K562 (cell line): ENCODE measurements around the gene EEF1A1. TPM values are rescaled to one million over a fixed set of nuclear protein-coding genes. Genes with fewer than 3 reads are reported as not detected.

ENCODE experiments used
- ATAC-seq: fragments of 200-7000 bp; cut with Tn5 transposase; 3 replicates; pipeline ENCODE4 v1.9.1; 2020; ENCODE audit warnings: moderate library complexity
- BruUV-seq: library from RNA; stranded (reverse); fragments of 400-500 nt; replicated peaks from 2 replicates; lab custom pipeline; 2021; lab: Mats Ljungman, UMichigan
- CTCF ChIA-PET: fragments of 300-600 bp; formaldehyde crosslinking; extraction: SDS; loops from one replicate; lab custom pipeline; 2021; ENCODE audit warnings: low intra/inter-chr PET ratio; lab: Yijun Ruan, JAX
- POLR2A ChIA-PET: fragments of 300-600, 350-650 bp; sonication (Branson Sonifier 250); formaldehyde crosslinking; extraction: SDS; loops from one replicate; lab custom pipeline; 2021; ENCODE audit warnings: antibody characterized with exemption, inconsistent platforms; lab: Yijun Ruan, JAX
- DNase-seq, 4 experiments: peaks; one replicate each; pipeline versions ENCODE4 v3.0.0 to v3.0.0-alpha.2; 2011 to 2018; ENCODE audit warnings: low spot score in 3 of 4, mixed read lengths in 3 of 4; ENCODE audit errors: extremely low read depth in 1 of 4
- FAIRE-seq: peaks from 2 replicates; lab custom pipeline; 2011; peaks lifted over from hg19 to GRCh38; lab: Jason Lieb, UNC
- H2AFZ ChIP-seq: 2 replicates; pipeline ENCODE4 v1.6.0; 2011; ENCODE audit warnings: low read depth, low read length, control low read depth, inconsistent platforms
- H3K27ac ChIP-seq: fragments of 200-600 bp; 3 replicates; pipeline ENCODE4 v1.8.0; 2011; ENCODE audit warnings: low read depth, mild to moderate bottlenecking, control low read depth, inconsistent platforms, low read length, moderate library complexity, mixed read lengths; ENCODE audit errors: extremely low read depth
- H3K27me3 ChIP-seq, 2 experiments: fragments of 300-600 bp in 1 of 2; 2 replicates in 1 of 2; 3 replicates in 1 of 2; pipeline versions ENCODE4 v1.6.0 to v1.8.0; 2011; ENCODE audit warnings: inconsistent platforms in 2 of 2, low read length in 2 of 2, mild to moderate bottlenecking in 1 of 2, mixed read lengths in 1 of 2, moderate library complexity in 1 of 2; ENCODE audit not compliant: control insufficient read depth in 2 of 2, insufficient read depth in 2 of 2
- H3K36me3 ChIP-seq: fragments of 300-600 bp; 3 replicates; pipeline ENCODE4 v1.8.0; 2011; ENCODE audit warnings: mild to moderate bottlenecking, low read length, inconsistent platforms; ENCODE audit not compliant: control insufficient read depth, insufficient read depth
- H3K4me1 ChIP-seq, 2 experiments: fragments of 200-600 bp in 1 of 2; replicated peaks in 1 of 2; 2 replicates in 1 of 2; 3 replicates in 1 of 2; pipeline versions ENCODE4 v1.5.1 to v1.8.0; 2011; ENCODE audit warnings: inconsistent platforms in 2 of 2, low read length in 2 of 2, mild to moderate bottlenecking in 1 of 2, mixed read lengths in 1 of 2, moderate library complexity in 1 of 2; ENCODE audit not compliant: control insufficient read depth in 2 of 2, insufficient read depth in 2 of 2
- H3K4me2 ChIP-seq: 2 replicates; pipeline ENCODE4 v1.6.1; 2011; ENCODE audit warnings: low read length, control low read depth, inconsistent platforms, mixed read lengths; ENCODE audit not compliant: insufficient read depth
- H3K4me3 ChIP-seq: fragments of 200-600 bp; sonication (generic), shearing (Covaris generic); 2 replicates; pipeline ENCODE4 v1.5.1; 2016; ENCODE audit warnings: control low read depth, inconsistent platforms
- H3K79me2 ChIP-seq: fragments of 200-600 bp; 3 replicates; pipeline ENCODE4 v1.8.0; 2011; ENCODE audit warnings: low read length, inconsistent platforms; ENCODE audit not compliant: control insufficient read depth, insufficient read depth
- H3K9ac ChIP-seq, 2 experiments: 2 replicates each; pipeline versions ENCODE4 v1.6.0 to v1.6.1; 2011; ENCODE audit warnings: low read depth in 2 of 2, low read length in 2 of 2, control low read depth in 1 of 2, inconsistent platforms in 1 of 2, mild to moderate bottlenecking in 1 of 2, mixed read lengths in 1 of 2; ENCODE audit not compliant: insufficient read depth in 1 of 2
- H3K9me1 ChIP-seq: one replicate; pipeline ENCODE4 v1.6.0; 2011; ENCODE audit warnings: inconsistent platforms, mild to moderate bottlenecking, low read length, moderate library complexity; ENCODE audit not compliant: control insufficient read depth, insufficient read depth
- H3K9me3 ChIP-seq: replicated peaks from 2 replicates; pipeline ENCODE4 v1.5.1; 2011; ENCODE audit warnings: low read depth, low read length, inconsistent platforms; ENCODE audit not compliant: control insufficient read depth, insufficient read depth
- H4K20me1 ChIP-seq: replicated peaks from 2 replicates; pipeline ENCODE4 v1.6.1; 2011; ENCODE audit warnings: low read length, inconsistent platforms, mixed read lengths; ENCODE audit not compliant: control insufficient read depth, insufficient read depth
- CBX3 ChIP-seq, 2 experiments: IDR thresholded peaks; 1 replicate in 1 of 2; 2 replicates in 1 of 2; pipeline ENCODE4 v1.6.1; 2012; ENCODE audit warnings: inconsistent platforms in 2 of 2, low read length in 2 of 2, borderline replicate concordance in 1 of 2, control low read depth in 1 of 2
- MAFK ChIP-seq: IDR thresholded peaks from 2 replicates; pipeline ENCODE4 v1.6.1; 2011; ENCODE audit warnings: low read length, improper control_type of control experiment
- MXI1 ChIP-seq: IDR thresholded peaks from 2 replicates; pipeline ENCODE4 v1.6.1; 2011; ENCODE audit warnings: low read depth, mild to moderate bottlenecking, improper control_type of control experiment, low read length
- NR3C1 ChIP-seq: sonication (generic); formaldehyde crosslinking; IDR thresholded peaks from 2 replicates; pipeline ENCODE4 v1.8.1; 2022; ENCODE audit warnings: missing genetic modification reagents
- U2AF1 ChIP-seq: fragments of 200-400 bp; formaldehyde crosslinking; optimal IDR thresholded peaks from 2 replicates; pipeline ENCODE3; 2017; ENCODE audit warnings: mild to moderate bottlenecking, low read depth, low read length, moderate library complexity
- ZNF175 ChIP-seq: fragments of 200-800 bp; sonication (Bioruptor generic); IDR thresholded peaks from 2 replicates; pipeline ENCODE4 v1.6.1; 2016; ENCODE audit warnings: low read depth, mild to moderate bottlenecking, missing genetic modification characterization, missing compliant biosample characterization
- ZNF197 ChIP-seq: fragments of 200-800 bp; sonication (Bioruptor generic); IDR thresholded peaks from 2 replicates; pipeline ENCODE4 v1.6.1; 2016; ENCODE audit warnings: low read depth, missing genetic modification characterization, missing compliant biosample characterization
- WGBS: fragments of 100-300 bp; shearing (Covaris generic); methylation state at CpG from one replicate; pipeline ENCODE4 v1.1.6; 2016; ENCODE audit warnings: low coverage, mixed read lengths; ENCODE audit not compliant: insufficient coverage; ENCODE audit errors: missing lambda C conversion rate; 5-methylcytosine and 5-hydroxymethylcytosine counted together
- in situ Hi-C: fragments of 300-500 bp; cut with MboI; formaldehyde crosslinking; loops from 4 replicates; pipeline ENCODE4 v1.15.0; 2018; ENCODE audit warnings: inconsistent platforms, mixed read lengths
- intact Hi-C: fragments of 100-400 bp; cut with micrococcal nuclease; formaldehyde crosslinking; loops from 2 replicates; pipeline ENCODE4 v1.14.2; 2022
- polyA plus RNA-seq, 8 experiments: library from polyadenylated mRNA; depleted of rRNA in 4 of 8; stranded (reverse) in 5 of 8; unstranded in 3 of 8; fragments of >200 nt; fragmentation: Nextera tagmentation in 2 of 8; fragmentation: Illumina TruSeq in 1 of 8; extraction: Ambion mirVana in 2 of 8; extraction: Trizol in 1 of 8; gene quantifications; 2 replicates each; pipeline versions ENCODE4 v1.2.1 to v1.2.3, GENCODE V29; 2011 to 2014; ENCODE audit warnings: inconsistent platforms in 1 of 8, missing spikeins in 1 of 8
- total RNA-seq, 7 experiments: library from RNA; depleted of rRNA in 6 of 7; stranded (reverse); fragments of >200 nt in 6 of 7; fragmentation: Illumina TruSeq in 2 of 7; extraction: Trizol in 2 of 7; gene quantifications; 2 replicates each; pipeline versions ENCODE4 v1.2.1 to v1.2.3, GENCODE V29; 2011 to 2021; ENCODE audit warnings: low replicate concordance in 1 of 7
- TF ChIP-seq, protein P1 (sequence below): fragments of 250-450 bp; sonication (Bioruptor Pico); IDR thresholded peaks from 2 replicates; pipeline ENCODE4 v1.8.0; 2022; ENCODE audit warnings: moderate library complexity, mild to moderate bottlenecking, inconsistent platforms
- TF ChIP-seq, protein P2 (sequence below): fragments of 250-450 bp; sonication (Bioruptor Pico); IDR thresholded peaks from 2 replicates; pipeline ENCODE4 v1.8.0; 2021; ENCODE audit warnings: borderline replicate concordance, mild to moderate bottlenecking, moderate library complexity; ENCODE audit not compliant: poor library complexity, severe bottlenecking

EEF1A1 gene
- total and polyA plus RNA-seq, 9 of the 15 experiments (the other 6 are each of a cell fraction or from before 2014, with no cell fraction given), result 6,453 to 17,323 (median 11,082) TPM

- POLR2A ChIA-PET, result interaction anchor here (0.6 to 2.3 kb wide), 6 partner anchors 10 to 45 kb away, joined by 3 to 6 read pairs (median 4); partner anchors contain the start of gene EEF1A1
- DNase-seq (peak in 1 of 4 experiments; percentile 16), FAIRE-seq (no peak), ATAC-seq (peak; percentile 41; the same call in 2 of the 3 replicates)
- Histone ChIP-seq H3K4me3 (no peak overlapping the region), H3K9me3 (no peaks in the 10 kb centered on the region), H3K9me1 (no peaks in the 10 kb centered on the region), H3K36me3 (no peaks in the 10 kb centered on the region), H3K79me2 (no peaks in the 10 kb centered on the region), H4K20me1 (no peaks in the 10 kb centered on the region), H2AFZ (no peak overlapping the region), H3K27me3 (no peaks in the 10 kb centered on the region), H3K27ac (no peak overlapping the region), H3K4me2 (no peak overlapping the region), H3K4me1 (no peaks in the 10 kb centered on the region; a peak in 2 of 5 replicates), H3K9ac (peak overlapping the region in 1 of 2 experiments; percentile 24; a peak in 1 of 4 replicates)
- 23% methylated on average over 4 of the region's 4 CpGs for WGBS
- no TSS peak for BruUV-seq
- intact Hi-C loops, result no loop called here
- TF ChIP-seq ZNF197 (CRISPR knock-in tag) (no peak), CBX3 (IDR thresholded peaks at IDR 0.05; ENCODE audit: borderline replicate concordance in 1 of 2, low read length in 2 of 2) (no peak), MAFK (no peak), ZNF175 (CRISPR knock-in tag) (no peak), NR3C1 (CRISPR knock-in tag) (no peak), MXI1 (no peak), U2AF1 (no peak)
- TF ChIP-seq, protein P1, sequence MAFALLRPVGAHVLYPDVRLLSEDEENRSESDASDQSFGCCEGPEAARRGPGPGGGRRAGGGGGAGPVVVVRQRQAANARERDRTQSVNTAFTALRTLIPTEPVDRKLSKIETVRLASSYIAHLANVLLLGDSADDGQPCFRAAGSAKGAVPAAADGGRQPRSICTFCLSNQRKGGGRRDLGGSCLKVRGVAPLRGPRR, result no peak
- TF ChIP-seq, protein P2, sequence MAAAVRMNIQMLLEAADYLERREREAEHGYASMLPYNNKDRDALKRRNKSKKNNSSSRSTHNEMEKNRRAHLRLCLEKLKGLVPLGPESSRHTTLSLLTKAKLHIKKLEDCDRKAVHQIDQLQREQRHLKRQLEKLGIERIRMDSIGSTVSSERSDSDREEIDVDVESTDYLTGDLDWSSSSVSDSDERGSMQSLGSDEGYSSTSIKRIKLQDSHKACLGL (CRISPR knock-in tag), result no peak
- in situ Hi-C loops, result no loop called here
- CTCF ChIA-PET, result no interaction called here
These were observed 38.0 kb upstream of the EEF1A1 start for GRCh38 chr6:73558624-73559398.
